ENCODE results near the gene PTBP3. TPM values are rescaled to one million over a fixed set of nuclear protein-coding genes. Genes with fewer than 3 reads are reported as not detected.

PTBP3 gene
- total RNA-seq, 1 experiment from 2014 or later = 16.3 TPM

GRCh38 chr9:112176524-112176923 is 156.9 kb downstream of the PTBP3 start:
- no peak for DNase-seq

GRCh38 chr9:112175796-112176315 is 157.6 kb downstream of the PTBP3 start:
- Histone ChIP-seq H3K4me3 (no peak overlapping the region), H3K9me3 (no peaks in the 10 kb centered on the region), H3K27me3 (no peaks in the 10 kb centered on the region; the same call in 1 of the 2 replicates), H3K36me3 (no peaks in the 10 kb centered on the region)
- DNase-seq = no peak

More at GRCh38 chr9:112176524-112176923, 156.9 kb downstream of the PTBP3 start:
- H3K4me3 ChIP-seq = no peak overlapping the region
- H3K36me3 ChIP-seq = no peaks in the 10 kb centered on the region
- H3K9me3 ChIP-seq = no peaks in the 10 kb centered on the region
- no peaks in the 10 kb centered on the region; the same call in 1 of the 2 replicates for H3K27me3 ChIP-seq

GRCh38 chr9:112174965-112175795 is 158.2 kb downstream of the PTBP3 start, which contains the start of gene SUSD1:
TSS of gene SUSD1 (minus strand) at chr9:112175297. CDS start at chr9:112175235, 62 bp downstream.
- no peaks in the 10 kb centered on the region for H3K9me3 ChIP-seq
- H3K4me3 ChIP-seq = peak within 1 kb of the TSS; percentile 44
- H3K27me3 ChIP-seq = no peaks in the 10 kb centered on the region; the same call in 1 of the 2 replicates
- DNase-seq = peak; percentile 30
- H3K36me3 ChIP-seq = no peaks in the 10 kb centered on the region

GRCh38 chr9:112174222-112174964 is 159.0 kb downstream of the PTBP3 start:
- H3K36me3 ChIP-seq = no peaks in the 10 kb centered on the region
- H3K4me3 ChIP-seq = peak overlapping the region; percentile 44
- peak; percentile 69 for DNase-seq

GRCh38 chr9:112173489-112174221 is 159.8 kb downstream of the PTBP3 start:
- H3K27me3 ChIP-seq = no peaks in the 10 kb centered on the region; the same call in 1 of the 2 replicates
- H3K36me3 ChIP-seq = no peaks in the 10 kb centered on the region
- peak overlapping the region; percentile 44 for H3K4me3 ChIP-seq
- H3K9me3 ChIP-seq = no peaks in the 10 kb centered on the region
- no peak for DNase-seq

More at GRCh38 chr9:112174222-112174964, 159.0 kb downstream of the PTBP3 start:
- no peaks in the 10 kb centered on the region; the same call in 1 of the 2 replicates for H3K27me3 ChIP-seq
- H3K9me3 ChIP-seq = no peaks in the 10 kb centered on the region

GRCh38 chr9:112170968-112171367 is 162.5 kb downstream of the PTBP3 start:
- H3K4me3 ChIP-seq = no peak overlapping the region
- H3K27me3 ChIP-seq = no peaks in the 10 kb centered on the region
- no peaks in the 10 kb centered on the region for H3K9me3 ChIP-seq
- no peaks in the 10 kb centered on the region for H3K36me3 ChIP-seq
- no peak for DNase-seq

- H3K27me3 ChIP-seq = no peaks in the 10 kb centered on the region
- no peak overlapping the region for H3K4me3 ChIP-seq
- no peaks in the 10 kb centered on the region for H3K9me3 ChIP-seq
- no peaks in the 10 kb centered on the region for H3K36me3 ChIP-seq
- DNase-seq = no peak
These were observed 163.2 kb downstream of the PTBP3 start for GRCh38 chr9:112170235-112170634.

- Histone ChIP-seq H3K27me3 (no peaks in the 10 kb centered on the region), H3K9me3 (no peaks in the 10 kb centered on the region), H3K4me3 (no peak overlapping the region), H3K36me3 (no peaks in the 10 kb centered on the region)
- DNase-seq = no peak
These were observed 164.1 kb downstream of the PTBP3 start for GRCh38 chr9:112169368-112169767.

GRCh38 chr9:112168197-112168596 is 165.2 kb downstream of the PTBP3 start:
- H3K27me3 ChIP-seq = no peaks in the 10 kb centered on the region
- DNase-seq = no peak
- H3K9me3 ChIP-seq = no peaks in the 10 kb centered on the region
- no peak overlapping the region for H3K4me3 ChIP-seq
- H3K36me3 ChIP-seq = no peaks in the 10 kb centered on the region

Other genes with a start within 250 kb of the PTBP3 start
- 0.99 and 3.3 TPM in 2 replicates for gene SUSD1, start 158.3 kb downstream of the PTBP3 start, total RNA-seq (2014; rRNA removed; shearing (Covaris generic); ENCODE audit: low replicate concordance)
- 32.1 and 44.3 TPM in 2 replicates for gene HSDL2, start 46.5 kb upstream of the PTBP3 start, total RNA-seq (2014; rRNA removed; shearing (Covaris generic); ENCODE audit: low replicate concordance)
- gene KIAA1958, start 153.2 kb upstream of the PTBP3 start, total RNA-seq (2014; rRNA removed; shearing (Covaris generic); ENCODE audit: low replicate concordance) = 0.07 and 1.1 TPM in 2 replicates